ENCODE results near the gene HIGD1B.

DNA sequence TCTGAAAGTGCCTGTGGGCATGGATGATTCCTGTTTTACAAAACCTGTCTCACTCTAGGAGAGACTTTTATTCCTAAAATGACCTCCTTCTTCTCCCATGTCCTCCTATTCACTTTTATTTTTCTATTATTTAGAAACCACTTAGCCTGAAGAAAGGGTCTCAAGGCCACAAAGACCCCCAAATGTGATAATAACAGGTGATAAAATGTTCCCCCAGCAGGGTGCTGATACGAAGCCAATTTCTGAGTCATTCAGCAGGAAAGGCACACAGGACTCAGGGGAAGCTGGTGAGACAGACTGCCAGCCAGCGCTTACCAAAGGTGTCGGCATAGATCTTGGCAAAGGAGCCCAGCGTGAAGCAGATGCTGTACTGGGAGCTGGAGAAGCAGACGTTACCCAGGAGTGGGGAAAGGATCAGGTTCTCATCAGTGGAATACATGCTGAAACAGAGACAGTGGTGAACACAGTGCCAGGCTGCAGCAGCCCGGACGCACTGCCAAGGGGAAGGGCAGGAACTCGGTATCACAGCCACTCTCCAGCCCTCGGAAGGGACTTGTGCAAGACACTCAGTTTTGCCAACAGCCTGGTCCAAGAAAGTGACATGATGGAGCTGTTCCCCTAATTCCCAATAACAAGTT, 24.6 kb downstream of the HIGD1B start:
- TF ChIP-seq, protein P1, sequence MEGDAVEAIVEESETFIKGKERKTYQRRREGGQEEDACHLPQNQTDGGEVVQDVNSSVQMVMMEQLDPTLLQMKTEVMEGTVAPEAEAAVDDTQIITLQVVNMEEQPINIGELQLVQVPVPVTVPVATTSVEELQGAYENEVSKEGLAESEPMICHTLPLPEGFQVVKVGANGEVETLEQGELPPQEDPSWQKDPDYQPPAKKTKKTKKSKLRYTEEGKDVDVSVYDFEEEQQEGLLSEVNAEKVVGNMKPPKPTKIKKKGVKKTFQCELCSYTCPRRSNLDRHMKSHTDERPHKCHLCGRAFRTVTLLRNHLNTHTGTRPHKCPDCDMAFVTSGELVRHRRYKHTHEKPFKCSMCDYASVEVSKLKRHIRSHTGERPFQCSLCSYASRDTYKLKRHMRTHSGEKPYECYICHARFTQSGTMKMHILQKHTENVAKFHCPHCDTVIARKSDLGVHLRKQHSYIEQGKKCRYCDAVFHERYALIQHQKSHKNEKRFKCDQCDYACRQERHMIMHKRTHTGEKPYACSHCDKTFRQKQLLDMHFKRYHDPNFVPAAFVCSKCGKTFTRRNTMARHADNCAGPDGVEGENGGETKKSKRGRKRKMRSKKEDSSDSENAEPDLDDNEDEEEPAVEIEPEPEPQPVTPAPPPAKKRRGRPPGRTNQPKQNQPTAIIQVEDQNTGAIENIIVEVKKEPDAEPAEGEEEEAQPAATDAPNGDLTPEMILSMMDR (IDR thresholded peaks at IDR 0.05), result no peak
- TF ChIP-seq POLR2A (IDR thresholded peaks at IDR 0.05), result no peak

Data from adrenal gland (tissue), 5 donors.